HG02885 (cell line): ENCODE measurements around the gene TMEM236.
"Not testable (repeated sequence)": the region's sequence is repeated elsewhere in the genome, so short reads cannot be mapped to it uniquely, and the experiment has no call there.

ENCODE experiments used
- ATAC-seq: cut with Tn5 transposase; IDR thresholded peaks from one replicate; pipeline ENCODE4 v1.9.1; 2021; ENCODE audit warnings: mild to moderate bottlenecking; ENCODE audit not compliant: unreplicated experiment, poor library complexity

Gene TMEM236, protein sequence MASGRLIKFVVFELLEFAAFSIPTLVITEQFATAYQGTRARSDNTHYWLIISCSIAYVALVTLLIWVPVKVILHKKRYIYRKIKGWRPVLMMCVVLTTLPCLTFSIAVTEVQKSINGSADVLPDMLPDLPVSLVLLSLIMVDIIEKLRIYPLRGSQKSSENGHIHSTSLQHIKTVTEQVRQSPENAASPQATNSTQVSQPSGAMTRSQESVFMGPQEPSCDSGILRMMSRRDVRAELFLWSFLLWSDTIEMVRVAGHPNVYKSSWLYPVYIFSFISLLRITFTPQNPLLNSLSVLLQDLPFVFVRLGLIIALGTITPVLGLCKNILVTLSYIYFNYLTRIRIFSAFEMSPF

DNA sequence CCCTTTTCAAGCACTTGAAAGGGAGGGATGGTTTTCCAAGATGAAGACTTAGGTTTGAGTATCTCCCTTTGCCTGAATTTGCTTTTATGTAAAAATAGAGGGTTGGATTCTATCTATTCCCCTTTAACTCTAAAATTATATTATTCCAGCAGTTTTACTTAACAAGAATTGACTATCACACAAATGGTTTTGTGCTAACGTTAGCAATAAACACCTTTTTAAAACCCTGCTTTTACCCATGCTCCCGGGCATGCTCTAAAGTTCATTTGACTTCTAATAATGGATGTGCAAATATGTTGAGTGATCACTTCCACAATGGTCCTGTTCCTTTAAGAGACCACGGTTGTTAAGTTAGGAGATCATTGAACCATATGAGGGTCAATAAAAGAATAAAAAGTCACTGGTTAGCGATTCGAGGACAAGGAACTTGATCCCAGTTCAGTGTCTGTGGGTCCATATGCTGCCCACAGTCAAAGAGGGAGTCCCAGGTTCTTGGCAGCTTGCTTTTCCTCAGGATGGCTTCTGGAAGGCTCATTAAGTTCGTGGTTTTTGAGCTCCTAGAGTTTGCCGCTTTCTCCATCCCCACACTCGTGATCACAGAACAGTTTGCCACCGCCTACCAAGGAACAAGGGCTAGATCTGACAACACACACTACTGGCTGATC lies at the start of gene TMEM236:
TMEM236 (plus strand) TSS at position 421 of the 665 bp plus-strand sequence; CDS start at position 516, 95 bp downstream.
- no peak for ATAC-seq

DNA sequence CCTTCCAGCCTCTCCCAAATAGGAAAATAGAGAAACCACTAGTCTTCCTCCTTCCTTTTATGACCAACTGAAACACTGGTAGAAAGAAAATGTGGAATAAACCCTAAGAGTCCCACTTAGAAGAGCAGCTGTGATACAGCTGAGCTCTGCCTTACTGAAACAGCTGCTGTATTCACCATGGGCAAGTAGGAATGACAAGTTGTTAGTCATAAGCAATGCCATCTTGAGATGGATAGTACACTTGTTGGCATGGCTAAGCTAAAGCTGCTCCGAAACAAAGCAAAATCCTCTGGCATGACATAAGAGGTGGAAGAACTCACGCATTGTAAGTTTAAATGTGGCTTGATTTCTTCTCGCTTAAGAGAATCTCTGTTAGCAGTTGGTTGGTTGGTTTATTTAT lies 48.3 kb upstream of the TMEM236 start:
- ATAC-seq: no peak

- ATAC-seq: no peak
Measured at GRCh38 chr10:17708821-17709220, 43.2 kb upstream of the TMEM236 start.

DNA sequence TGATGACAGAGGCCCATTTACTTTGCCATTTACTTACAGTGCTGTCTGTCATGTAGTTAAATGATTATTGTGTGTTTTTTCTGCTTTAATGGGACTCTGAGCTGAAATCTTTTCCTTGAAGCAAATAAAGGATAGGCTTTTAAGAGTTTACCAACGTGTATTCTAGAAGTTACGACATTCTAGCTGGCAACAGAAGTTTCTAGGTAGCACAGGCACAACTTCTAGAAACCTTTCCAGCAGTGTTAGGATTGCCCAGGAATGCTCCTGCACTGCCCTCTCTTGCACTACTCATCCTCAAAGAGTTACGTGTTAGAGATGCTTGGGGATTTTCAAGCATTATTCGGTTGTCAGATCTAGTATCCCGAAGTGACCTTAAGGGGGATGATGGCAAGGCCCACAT lies 42.5 kb upstream of the TMEM236 start:
- ATAC-seq: no peak

GRCh38 chr10:17710181-17710580 lies 41.8 kb upstream of the TMEM236 start:
- no peak for ATAC-seq

DNA sequence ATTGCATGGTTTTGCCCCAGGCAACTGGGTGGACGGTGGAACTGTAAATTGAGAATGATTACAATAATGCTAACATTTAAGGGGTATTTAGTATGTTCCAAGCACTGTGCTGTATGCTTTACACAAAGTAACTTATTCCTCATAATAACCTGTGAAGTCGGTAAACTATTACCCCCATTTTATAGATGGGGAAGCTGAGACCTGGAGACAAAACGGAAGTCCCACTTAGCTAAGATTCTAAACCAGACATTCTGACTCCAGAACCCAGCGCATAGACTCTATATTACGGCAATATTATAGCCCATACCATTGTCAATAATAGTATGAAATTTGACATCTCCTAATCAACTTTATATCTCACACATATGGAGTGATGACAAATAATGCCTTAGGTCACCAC lies 39.9 kb upstream of the TMEM236 start:
- no peak for ATAC-seq

- ATAC-seq: no peak
Measured at GRCh38 chr10:17712717-17713471, 39.1 kb upstream of the TMEM236 start.

DNA sequence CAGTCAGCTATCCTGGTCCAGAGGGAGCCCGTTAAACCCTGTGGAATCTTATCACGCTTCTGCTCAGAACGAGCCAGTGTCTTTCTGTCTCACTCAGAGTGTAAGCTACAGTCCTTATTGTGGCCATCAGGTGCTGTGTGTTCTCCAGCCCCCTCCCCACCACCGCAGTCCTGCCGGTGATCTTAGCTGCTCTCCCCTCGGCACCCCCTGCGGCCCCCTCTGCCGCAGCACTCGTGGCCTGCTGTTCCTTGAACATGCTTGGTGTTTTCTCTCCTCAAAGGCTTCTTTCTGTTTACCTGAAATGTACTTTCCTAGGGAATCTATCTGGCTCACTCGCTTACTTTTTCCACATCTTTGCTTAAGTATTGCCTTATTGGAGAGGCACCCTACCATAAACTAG lies 38.2 kb upstream of the TMEM236 start:
- no peak for ATAC-seq

DNA sequence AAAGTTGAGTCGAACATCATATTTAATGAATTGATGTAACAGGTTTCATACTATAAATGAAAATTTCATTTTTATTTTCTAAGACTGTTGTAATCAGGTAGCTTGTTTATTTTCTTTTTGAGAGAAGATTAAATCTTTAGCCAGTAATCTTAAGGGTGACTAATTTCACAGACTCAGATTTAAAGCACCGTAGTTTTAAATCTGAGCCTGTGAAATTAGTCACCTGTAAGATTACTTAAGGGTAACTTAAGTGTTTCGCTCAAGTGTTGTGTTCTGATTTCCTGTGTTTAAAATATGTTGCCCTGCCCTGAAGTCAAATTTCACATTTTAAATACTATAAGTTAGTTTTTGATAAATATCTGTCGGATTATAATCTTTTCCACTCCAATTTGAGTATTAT lies 35.8 kb upstream of the TMEM236 start:
- ATAC-seq: no peak

DNA sequence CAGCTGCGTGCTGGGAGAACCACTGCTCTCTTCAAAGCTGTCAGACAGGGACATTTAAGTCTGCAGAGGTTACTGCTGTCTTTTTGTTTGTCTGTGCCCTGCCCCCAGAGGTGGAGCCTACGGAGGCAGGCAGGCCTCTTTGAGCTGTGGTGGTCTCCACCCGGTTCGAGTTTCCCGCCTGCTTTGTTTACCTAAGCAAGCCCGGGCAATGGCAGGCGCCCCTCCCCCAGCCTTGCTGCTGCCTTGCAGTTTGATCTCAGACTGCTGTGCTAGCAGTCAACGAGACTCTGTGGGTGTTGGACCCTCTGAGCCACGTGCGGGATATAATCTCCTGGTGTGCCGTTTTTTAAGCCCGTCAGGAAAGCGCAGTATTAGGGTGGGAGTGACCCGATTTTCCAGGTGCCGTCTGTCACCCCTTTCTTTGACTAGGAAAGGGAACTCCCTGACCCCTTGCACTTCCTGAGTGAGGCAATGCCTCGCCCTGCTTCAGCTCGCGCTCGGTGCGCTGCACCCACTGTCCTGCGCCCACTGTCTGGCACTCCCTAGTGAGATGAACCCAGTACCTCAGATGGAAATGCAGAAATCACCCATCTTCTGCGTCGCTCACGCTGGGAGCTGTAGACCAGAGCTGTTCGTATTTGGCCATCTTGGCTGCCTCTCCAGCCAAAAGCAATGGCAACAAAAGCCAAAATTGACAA lies 29.5 kb upstream of the TMEM236 start:
- not testable (repeated sequence) for ATAC-seq

DNA sequence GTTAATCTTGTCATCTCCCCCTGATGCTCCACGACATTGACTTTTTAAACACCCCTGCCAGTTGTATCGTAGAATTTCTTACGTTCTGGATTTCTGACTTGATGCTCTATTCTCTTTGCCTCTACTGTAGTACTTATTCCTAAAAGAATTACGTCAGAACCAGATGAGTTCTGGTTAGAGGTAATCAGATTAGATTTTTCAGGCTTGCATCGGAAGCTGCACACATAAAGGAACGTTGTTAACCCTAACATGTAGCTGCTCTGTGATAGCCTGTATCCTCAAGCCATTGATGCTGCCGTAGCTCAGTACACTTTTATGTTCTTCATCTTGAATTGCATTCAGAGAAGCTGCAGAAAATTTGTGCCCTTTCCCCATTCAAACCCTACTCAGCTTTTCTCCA lies 26.3 kb upstream of the TMEM236 start:
- no peak for ATAC-seq

- ATAC-seq: no peak
Measured at GRCh38 chr10:17729630-17730029, 22.4 kb upstream of the TMEM236 start.

- ATAC-seq: no peak
Measured at GRCh38 chr10:17730667-17731066, 21.3 kb upstream of the TMEM236 start.

- no peak for ATAC-seq
Measured at GRCh38 chr10:17731331-17732020, 20.5 kb upstream of the TMEM236 start.

DNA sequence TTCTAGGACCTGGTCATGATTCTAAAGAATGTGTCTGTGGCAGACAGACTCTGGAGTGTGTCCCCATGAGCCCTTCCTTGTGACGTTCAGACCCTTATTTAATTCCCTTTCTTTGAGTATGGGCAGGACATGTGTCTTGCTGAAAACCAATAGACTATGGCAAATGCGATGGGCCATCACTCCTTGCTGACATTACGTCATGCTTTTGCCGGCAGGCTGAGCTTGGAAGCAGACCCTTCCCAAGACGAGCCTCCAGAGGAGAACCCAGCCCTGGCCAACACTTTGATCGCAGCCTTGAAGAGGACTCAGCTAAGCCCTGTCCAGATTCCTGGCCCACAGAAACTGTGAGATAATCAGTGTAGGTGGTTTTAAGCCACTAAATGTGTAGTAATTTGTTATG lies 18.4 kb upstream of the TMEM236 start:
- ATAC-seq: no peak

DNA sequence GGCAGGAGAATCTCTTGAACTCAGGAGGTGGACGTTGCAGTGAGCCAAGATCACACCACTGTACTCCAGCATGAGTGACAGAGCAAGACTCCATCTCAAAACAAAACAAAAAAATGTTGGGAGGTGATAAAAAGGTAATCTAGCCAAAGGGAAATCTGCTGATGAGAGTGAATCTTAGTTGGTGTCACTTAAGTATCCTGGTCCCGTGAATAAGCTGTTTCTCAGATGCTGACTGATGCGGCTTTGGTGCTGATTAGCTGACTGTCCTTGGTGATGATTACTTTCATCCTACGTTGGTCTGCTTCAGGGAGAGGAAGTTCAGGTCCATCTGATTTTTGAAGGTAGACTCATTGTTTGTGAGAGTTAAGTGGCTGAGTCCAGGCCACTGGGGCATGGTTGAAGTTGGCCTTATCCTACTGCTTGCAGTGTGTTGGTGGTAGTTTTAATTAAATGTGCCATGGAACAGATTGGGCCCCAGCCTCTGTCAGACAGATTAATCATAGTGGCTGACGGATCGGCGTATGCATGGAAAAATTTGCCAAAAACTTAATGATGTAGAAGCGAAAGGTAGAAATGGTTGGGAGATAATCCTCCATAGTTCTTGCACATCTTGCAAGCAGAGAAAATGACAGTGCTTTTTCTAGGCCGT lies 17.4 kb upstream of the TMEM236 start:
- ATAC-seq: no peak

GRCh38 chr10:17735166-17735941 lies 16.6 kb upstream of the TMEM236 start:
- ATAC-seq: no peak

GRCh38 chr10:17736223-17736622 lies 15.8 kb upstream of the TMEM236 start:
- no peak for ATAC-seq
